OCI-LY7 (cell line): ENCODE measurements around the gene HDHD5.

Experiments used
- CTCF ChIP-seq: fragments of 200-600 bp; sonication (generic); conservative IDR thresholded peaks from 2 replicates; pipeline ENCODE4 v1.5.1; 2014; ENCODE audit warnings: mild to moderate bottlenecking, antibody characterized with exemption, low read length, moderate library complexity, mixed read lengths
- EZH2phosphoT487 ChIP-seq: fragments of 200-600 bp; sonication (generic); IDR thresholded peaks from 2 replicates; pipeline ENCODE4 v1.6.1; 2018; ENCODE audit warnings: low read depth, borderline replicate concordance, mild to moderate bottlenecking, mixed run types, antibody characterized with exemption, low read length, moderate library complexity, mixed read lengths

GRCh38 chr22:17105143-17106129, 53.6 kb downstream of the HDHD5 start:
- no peak for TF ChIP-seq CTCF
- no peak for TF ChIP-seq EZH2phosphoT487
